HFFc6 (cell line): Measurements from ENCODE around the gene ETV3L. TPM values are rescaled to one million over a fixed set of nuclear protein-coding genes. Genes with fewer than 3 reads are reported as not detected.
A peak's percentile ranks its signal among the peaks of the same experiment; 100 is the strongest.

ENCODE experiments used
- DNase-seq: peaks from one replicate; pipeline ENCODE4 v3.0.0-alpha.2; 2018
- H3K27ac Mint-ChIP-seq: 2 replicates; pipeline ENCODE4 v1.8.0; 2020; ENCODE audit warnings: mild to moderate bottlenecking, mixed read lengths
- H3K27me3 Mint-ChIP-seq: 2 replicates; pipeline ENCODE4 v1.8.0; 2021; ENCODE audit warnings: mild to moderate bottlenecking, moderate library complexity, mixed read lengths; ENCODE audit not compliant: insufficient read depth
- H3K36me3 Mint-ChIP-seq: 2 replicates; pipeline ENCODE4 v1.8.0; 2021; ENCODE audit warnings: low read depth, mixed read lengths
- H3K4me1 Mint-ChIP-seq: 2 replicates; pipeline ENCODE4 v1.8.0; 2020; ENCODE audit warnings: low read depth, mixed read lengths
- H3K4me3 Mint-ChIP-seq: 2 replicates; pipeline ENCODE4 v1.8.0; 2020; ENCODE audit warnings: mild to moderate bottlenecking, moderate library complexity, mixed read lengths
- H3K9me3 Mint-ChIP-seq: 2 replicates; pipeline ENCODE4 v1.8.0; 2020; ENCODE audit warnings: mild to moderate bottlenecking, mixed read lengths
- long read RNA-seq: library from polyadenylated mRNA; unstranded; transcript quantifications from one replicate; pipeline ENCODE4 v2.0.0, GENCODE V29; 2019
- total RNA-seq, 6 experiments: library from RNA; stranded (reverse); fragmentation: NEBNext Ultra II Directional; extraction: Animal tissue kit (Norgen Biotek cat#: 25700); gene quantifications; 2 replicates in 1 of 6; 3 replicates in 5 of 6; pipeline ENCODE4 v1.2.3, GENCODE V29; 2021
- TF ChIP-seq, protein P1 (sequence below): fragments of 200-600 bp; sonication (generic); IDR thresholded peaks from 2 replicates; pipeline ENCODE4 v1.5.0; 2021; ENCODE audit warnings: antibody characterized with exemption, mild to moderate bottlenecking

ETV3L gene
- total RNA-seq: not detected
- long read RNA-seq: 0 reads

DNA sequence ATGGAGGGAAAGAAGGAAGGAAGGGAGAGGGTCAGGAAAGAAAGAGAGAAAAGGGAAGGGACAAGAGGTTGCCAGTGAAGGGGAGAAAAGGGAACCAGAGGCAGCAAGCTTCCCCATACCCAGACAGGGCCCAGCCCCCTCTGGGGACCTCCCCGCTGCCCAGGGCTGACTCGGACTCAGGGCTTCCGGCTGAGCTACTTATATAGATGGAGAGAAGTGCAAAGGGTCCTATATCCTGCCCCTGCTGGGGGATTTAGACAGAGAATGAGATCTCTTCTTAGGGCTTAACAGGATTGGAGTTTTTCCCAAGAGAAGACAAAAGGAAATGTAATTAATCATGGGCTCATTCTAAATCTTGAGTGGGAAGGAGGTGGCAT, at the start of gene ETV3L:
ETV3L (minus strand) TSS at position 176 of the 377 bp plus-strand sequence. CDS start 285 bp downstream, outside the sequence.
- Mint-ChIP-seq H3K4me1 (peaks cover 11% of the 10 kb centered on the region), H3K36me3 (no peaks in the 10 kb centered on the region), H3K27ac (no peak within 1 kb of the TSS), H3K27me3 (peaks cover 10% of the 10 kb centered on the region), H3K4me3 (no peak within 1 kb of the TSS), H3K9me3 (no peaks in the 10 kb centered on the region)
- DNase-seq: no peak
- TF ChIP-seq, protein P1, sequence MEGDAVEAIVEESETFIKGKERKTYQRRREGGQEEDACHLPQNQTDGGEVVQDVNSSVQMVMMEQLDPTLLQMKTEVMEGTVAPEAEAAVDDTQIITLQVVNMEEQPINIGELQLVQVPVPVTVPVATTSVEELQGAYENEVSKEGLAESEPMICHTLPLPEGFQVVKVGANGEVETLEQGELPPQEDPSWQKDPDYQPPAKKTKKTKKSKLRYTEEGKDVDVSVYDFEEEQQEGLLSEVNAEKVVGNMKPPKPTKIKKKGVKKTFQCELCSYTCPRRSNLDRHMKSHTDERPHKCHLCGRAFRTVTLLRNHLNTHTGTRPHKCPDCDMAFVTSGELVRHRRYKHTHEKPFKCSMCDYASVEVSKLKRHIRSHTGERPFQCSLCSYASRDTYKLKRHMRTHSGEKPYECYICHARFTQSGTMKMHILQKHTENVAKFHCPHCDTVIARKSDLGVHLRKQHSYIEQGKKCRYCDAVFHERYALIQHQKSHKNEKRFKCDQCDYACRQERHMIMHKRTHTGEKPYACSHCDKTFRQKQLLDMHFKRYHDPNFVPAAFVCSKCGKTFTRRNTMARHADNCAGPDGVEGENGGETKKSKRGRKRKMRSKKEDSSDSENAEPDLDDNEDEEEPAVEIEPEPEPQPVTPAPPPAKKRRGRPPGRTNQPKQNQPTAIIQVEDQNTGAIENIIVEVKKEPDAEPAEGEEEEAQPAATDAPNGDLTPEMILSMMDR: no peak

DNA sequence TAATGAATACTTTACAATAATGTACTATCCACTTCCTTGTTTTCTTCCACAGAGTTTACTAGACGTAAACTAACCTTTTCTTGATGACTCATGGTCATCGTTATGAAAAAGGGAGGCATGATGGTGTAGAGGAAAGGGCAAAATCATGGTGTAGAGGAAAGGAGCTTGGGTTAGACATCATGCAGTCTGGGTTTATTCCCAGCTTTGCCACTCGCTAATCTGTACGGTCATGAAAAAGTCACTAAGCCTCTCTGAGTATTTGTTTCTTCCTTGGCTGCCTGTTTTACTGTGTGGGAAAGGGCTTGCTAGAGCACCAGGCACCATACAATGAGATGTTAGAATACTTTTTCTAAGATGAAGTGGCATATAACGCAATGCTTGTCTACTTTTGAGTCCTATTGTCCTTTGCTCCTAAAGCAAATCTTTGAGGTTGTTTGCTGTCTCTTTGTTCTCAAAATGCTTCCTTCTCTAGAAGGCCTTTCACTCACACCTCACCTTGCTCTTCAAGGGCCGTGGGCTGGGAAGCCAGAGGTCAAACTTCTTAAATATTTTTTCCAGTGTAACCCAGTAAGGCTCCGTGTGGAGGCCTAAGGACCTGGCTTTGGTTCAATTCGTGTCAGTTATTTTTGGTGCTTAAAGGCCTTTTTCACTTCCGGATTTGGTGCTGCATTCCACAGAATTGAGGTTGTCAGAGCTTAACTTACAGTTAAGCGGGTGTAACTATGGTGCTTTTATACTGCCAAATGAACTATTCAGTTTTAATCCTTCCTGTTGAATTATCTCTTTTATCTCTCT, 48.5 kb upstream of the ETV3L start:
- TF ChIP-seq, protein P1: no peak
- peaks cover 27% of the 10 kb centered on the region for H3K4me1 Mint-ChIP-seq
- no peak overlapping the region for H3K4me3 Mint-ChIP-seq
- no peaks in the 10 kb centered on the region for H3K9me3 Mint-ChIP-seq
- peak; percentile 28 for DNase-seq
- H3K27ac Mint-ChIP-seq: peak overlapping the region; percentile 54
- no peaks in the 10 kb centered on the region for H3K36me3 Mint-ChIP-seq
- H3K27me3 Mint-ChIP-seq: peaks cover 16% of the 10 kb centered on the region

DNA sequence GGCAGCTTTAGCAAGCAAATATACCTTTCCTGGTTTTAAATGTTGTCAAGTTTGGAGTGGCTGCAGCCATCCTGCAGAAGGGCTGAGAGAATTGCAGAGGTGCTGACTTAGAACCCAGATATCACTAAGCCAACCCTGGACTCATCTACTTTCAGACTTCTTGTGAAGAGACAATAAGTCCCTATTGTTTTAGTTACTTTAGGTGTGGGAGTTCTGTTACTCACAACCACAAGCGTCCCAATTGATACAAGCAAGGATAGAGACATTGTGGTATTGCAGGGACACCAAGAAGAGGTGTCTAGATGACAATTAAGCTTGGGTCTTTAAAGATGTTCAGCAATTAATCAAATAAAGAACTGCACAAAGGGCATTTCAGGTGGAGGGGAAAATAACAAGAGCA, 47.4 kb upstream of the ETV3L start:
- Mint-ChIP-seq H3K27ac (no peak overlapping the region), H3K4me3 (no peak overlapping the region), H3K36me3 (no peaks in the 10 kb centered on the region), H3K27me3 (peaks cover 12% of the 10 kb centered on the region), H3K9me3 (no peaks in the 10 kb centered on the region), H3K4me1 (peaks cover 27% of the 10 kb centered on the region)
- TF ChIP-seq, protein P1: no peak
- DNase-seq: no peak

DNA sequence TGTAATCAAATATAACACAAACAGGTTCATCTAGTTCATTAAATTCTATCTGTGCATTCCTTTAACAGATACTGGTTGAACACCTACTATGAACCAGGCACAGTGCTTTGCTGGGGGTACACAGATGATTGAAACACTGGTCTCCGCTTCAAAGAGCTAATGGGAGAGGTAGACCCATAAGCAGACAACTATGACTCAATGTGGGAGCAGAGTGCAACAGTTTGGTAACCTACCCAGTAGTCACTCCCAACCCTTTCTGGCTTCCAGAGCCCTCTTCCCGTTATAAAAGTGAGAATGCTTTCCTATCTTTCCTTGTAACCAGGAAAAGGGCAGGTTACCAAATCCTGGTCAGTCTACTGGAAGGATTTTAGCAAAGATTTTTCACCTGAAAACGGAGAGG, 46.6 kb upstream of the ETV3L start:
- Mint-ChIP-seq H3K9me3 (no peaks in the 10 kb centered on the region), H3K4me3 (no peak overlapping the region), H3K4me1 (peaks cover 31% of the 10 kb centered on the region)

DNA sequence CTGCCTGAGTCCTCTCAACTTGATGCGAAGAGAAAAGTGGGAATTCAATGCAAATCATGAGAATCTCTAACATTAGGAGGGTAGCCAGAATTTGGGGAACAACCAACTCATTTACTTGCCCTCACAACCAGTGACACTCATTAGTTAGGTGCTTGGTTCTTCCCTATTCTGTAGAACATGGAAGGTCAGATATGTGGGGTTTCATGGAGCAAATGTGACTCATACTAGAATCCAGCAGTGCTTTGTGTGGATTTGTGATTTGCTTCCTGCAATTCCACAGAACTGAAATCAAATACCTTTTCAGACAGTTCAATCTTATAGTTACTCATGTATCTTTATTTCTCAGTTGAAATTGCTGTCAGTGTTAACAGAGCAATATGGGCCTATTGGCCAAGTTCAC, 45.5 kb upstream of the ETV3L start:
- H3K4me3 Mint-ChIP-seq: no peak overlapping the region
- TF ChIP-seq, protein P1: no peak
- H3K4me1 Mint-ChIP-seq: peaks cover 33% of the 10 kb centered on the region
- peaks cover 9% of the 10 kb centered on the region for H3K27me3 Mint-ChIP-seq
- no peak overlapping the region for H3K27ac Mint-ChIP-seq
- no peaks in the 10 kb centered on the region for H3K9me3 Mint-ChIP-seq
- no peaks in the 10 kb centered on the region for H3K36me3 Mint-ChIP-seq
- DNase-seq: no peak

More for the DNA sequence above, 46.6 kb upstream of the ETV3L start:
- TF ChIP-seq, protein P1: no peak
- no peak overlapping the region for H3K27ac Mint-ChIP-seq
- H3K27me3 Mint-ChIP-seq: peaks cover 12% of the 10 kb centered on the region
- H3K36me3 Mint-ChIP-seq: no peaks in the 10 kb centered on the region
- DNase-seq: no peak
